ENCODE data around the gene CDH4. TPM values are rescaled to one million over a fixed set of nuclear protein-coding genes. Genes with fewer than 3 reads are reported as not detected.

The CDH4 gene
- total RNA-seq, 2 donors from 2014 or later, result not detected

DNA sequence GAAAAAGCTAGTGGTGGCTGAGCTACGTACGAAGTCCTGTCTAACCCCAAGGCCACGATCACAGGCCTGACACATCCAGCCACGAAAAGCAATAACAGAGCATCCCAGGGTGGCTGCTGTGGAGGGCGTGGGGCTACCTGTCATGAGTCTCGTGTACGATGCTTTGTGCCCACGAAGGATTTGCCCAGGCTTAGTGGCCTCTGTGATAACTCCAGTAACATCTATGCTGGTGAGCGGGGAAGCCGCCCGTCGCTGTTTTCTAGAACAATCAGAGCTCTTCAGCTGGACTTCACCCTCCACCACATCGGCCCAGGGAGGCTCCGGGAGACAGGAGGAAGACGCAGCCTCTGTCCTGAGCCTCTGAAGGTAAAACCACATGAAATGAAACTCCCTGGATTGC lies 563.1 kb downstream of the CDH4 start:
- no peaks in the 10 kb centered on the region for H3K4me1 ChIP-seq (ENCODE audit: control insufficient read depth in 1 of 2, low read depth in 2 of 2)
- H3K27me3 ChIP-seq (replicated peaks; ENCODE audit: insufficient read depth), result no peaks in the 10 kb centered on the region
- H3K4me3 ChIP-seq, result no peak overlapping the region
- H3K27ac ChIP-seq, result no peak overlapping the region
- H3K36me3 ChIP-seq, result no peaks in the 10 kb centered on the region
- TF ChIP-seq, protein P1, sequence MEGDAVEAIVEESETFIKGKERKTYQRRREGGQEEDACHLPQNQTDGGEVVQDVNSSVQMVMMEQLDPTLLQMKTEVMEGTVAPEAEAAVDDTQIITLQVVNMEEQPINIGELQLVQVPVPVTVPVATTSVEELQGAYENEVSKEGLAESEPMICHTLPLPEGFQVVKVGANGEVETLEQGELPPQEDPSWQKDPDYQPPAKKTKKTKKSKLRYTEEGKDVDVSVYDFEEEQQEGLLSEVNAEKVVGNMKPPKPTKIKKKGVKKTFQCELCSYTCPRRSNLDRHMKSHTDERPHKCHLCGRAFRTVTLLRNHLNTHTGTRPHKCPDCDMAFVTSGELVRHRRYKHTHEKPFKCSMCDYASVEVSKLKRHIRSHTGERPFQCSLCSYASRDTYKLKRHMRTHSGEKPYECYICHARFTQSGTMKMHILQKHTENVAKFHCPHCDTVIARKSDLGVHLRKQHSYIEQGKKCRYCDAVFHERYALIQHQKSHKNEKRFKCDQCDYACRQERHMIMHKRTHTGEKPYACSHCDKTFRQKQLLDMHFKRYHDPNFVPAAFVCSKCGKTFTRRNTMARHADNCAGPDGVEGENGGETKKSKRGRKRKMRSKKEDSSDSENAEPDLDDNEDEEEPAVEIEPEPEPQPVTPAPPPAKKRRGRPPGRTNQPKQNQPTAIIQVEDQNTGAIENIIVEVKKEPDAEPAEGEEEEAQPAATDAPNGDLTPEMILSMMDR (IDR thresholded peaks at IDR 0.05), result no peak
- ATAC-seq (ENCODE audit: insufficient number of reproducible peaks, low FRiP score, low read depth) (no peak), DNase-seq (ENCODE audit: low spot score) (no peak)
- H3K9me3 ChIP-seq, result no peaks in the 10 kb centered on the region

- Histone ChIP-seq H3K4me1 (ENCODE audit: control insufficient read depth in 1 of 2, low read depth in 2 of 2) (no peaks in the 10 kb centered on the region), H3K27ac (no peak overlapping the region), H3K36me3 (no peaks in the 10 kb centered on the region), H3K9me3 (no peaks in the 10 kb centered on the region), H3K4me3 (no peak overlapping the region), H3K27me3 (replicated peaks; ENCODE audit: insufficient read depth) (no peaks in the 10 kb centered on the region)
- no peak for DNase-seq (ENCODE audit: low spot score)
- no peak for ATAC-seq (ENCODE audit: insufficient number of reproducible peaks, low FRiP score, low read depth)
- TF ChIP-seq, protein P1 (IDR thresholded peaks at IDR 0.05), result no peak
Observed at GRCh38 chr20:61815678-61816077, 563.6 kb downstream of the CDH4 start.

- Histone ChIP-seq H3K36me3 (no peaks in the 10 kb centered on the region), H3K9me3 (no peaks in the 10 kb centered on the region), H3K27ac (no peak overlapping the region), H3K4me3 (no peak overlapping the region), H3K27me3 (replicated peaks; ENCODE audit: insufficient read depth) (no peaks in the 10 kb centered on the region), H3K4me1 (ENCODE audit: control insufficient read depth in 1 of 2, low read depth in 2 of 2) (no peaks in the 10 kb centered on the region)
- TF ChIP-seq, protein P1 (IDR thresholded peaks at IDR 0.05), result no peak
- ATAC-seq (ENCODE audit: insufficient number of reproducible peaks, low FRiP score, low read depth), result no peak
- no peak for DNase-seq (ENCODE audit: low spot score)
Observed at GRCh38 chr20:61816606-61817460, 564.8 kb downstream of the CDH4 start.

- TF ChIP-seq, protein P1 (IDR thresholded peaks at IDR 0.05), result no peak
- ATAC-seq (ENCODE audit: insufficient number of reproducible peaks, low FRiP score, low read depth) (no peak), DNase-seq (ENCODE audit: low spot score) (no peak)
- no peaks in the 10 kb centered on the region for H3K27me3 ChIP-seq (replicated peaks; ENCODE audit: insufficient read depth)
- no peak overlapping the region for H3K27ac ChIP-seq
- H3K9me3 ChIP-seq, result no peaks in the 10 kb centered on the region
- H3K4me1 ChIP-seq (ENCODE audit: control insufficient read depth in 1 of 2, low read depth in 2 of 2), result no peaks in the 10 kb centered on the region
- no peaks in the 10 kb centered on the region for H3K36me3 ChIP-seq
- no peak overlapping the region for H3K4me3 ChIP-seq
Observed at GRCh38 chr20:61817575-61817974, 565.5 kb downstream of the CDH4 start.

- Histone ChIP-seq H3K9me3 (no peaks in the 10 kb centered on the region), H3K4me1 (ENCODE audit: control insufficient read depth in 1 of 2, low read depth in 2 of 2) (no peaks in the 10 kb centered on the region), H3K27me3 (replicated peaks; ENCODE audit: insufficient read depth) (no peaks in the 10 kb centered on the region), H3K4me3 (no peak overlapping the region), H3K27ac (no peak overlapping the region), H3K36me3 (no peaks in the 10 kb centered on the region)
- ATAC-seq (ENCODE audit: insufficient number of reproducible peaks, low FRiP score, low read depth) (no peak), DNase-seq (ENCODE audit: low spot score) (no peak)
- TF ChIP-seq, protein P1 (IDR thresholded peaks at IDR 0.05), result no peak
Observed at GRCh38 chr20:61818746-61819573, 566.9 kb downstream of the CDH4 start.
